ENCODE data around the gene TMEM204.

- TF ChIP-seq POLR2AphosphoS5 (IDR thresholded peaks at IDR 0.05): no peak
- TF ChIP-seq, protein P1, sequence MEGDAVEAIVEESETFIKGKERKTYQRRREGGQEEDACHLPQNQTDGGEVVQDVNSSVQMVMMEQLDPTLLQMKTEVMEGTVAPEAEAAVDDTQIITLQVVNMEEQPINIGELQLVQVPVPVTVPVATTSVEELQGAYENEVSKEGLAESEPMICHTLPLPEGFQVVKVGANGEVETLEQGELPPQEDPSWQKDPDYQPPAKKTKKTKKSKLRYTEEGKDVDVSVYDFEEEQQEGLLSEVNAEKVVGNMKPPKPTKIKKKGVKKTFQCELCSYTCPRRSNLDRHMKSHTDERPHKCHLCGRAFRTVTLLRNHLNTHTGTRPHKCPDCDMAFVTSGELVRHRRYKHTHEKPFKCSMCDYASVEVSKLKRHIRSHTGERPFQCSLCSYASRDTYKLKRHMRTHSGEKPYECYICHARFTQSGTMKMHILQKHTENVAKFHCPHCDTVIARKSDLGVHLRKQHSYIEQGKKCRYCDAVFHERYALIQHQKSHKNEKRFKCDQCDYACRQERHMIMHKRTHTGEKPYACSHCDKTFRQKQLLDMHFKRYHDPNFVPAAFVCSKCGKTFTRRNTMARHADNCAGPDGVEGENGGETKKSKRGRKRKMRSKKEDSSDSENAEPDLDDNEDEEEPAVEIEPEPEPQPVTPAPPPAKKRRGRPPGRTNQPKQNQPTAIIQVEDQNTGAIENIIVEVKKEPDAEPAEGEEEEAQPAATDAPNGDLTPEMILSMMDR (IDR thresholded peaks at IDR 0.05): no peak
- no peak for TF ChIP-seq POLR2A (IDR thresholded peaks at IDR 0.05)
- no peak for TF ChIP-seq EP300 (IDR thresholded peaks at IDR 0.05)
These were observed 27.8 kb downstream of the TMEM204 start for GRCh38 chr16:1561266-1561665.
